ENCODE data around the gene MIOX.
"Not testable (repeated sequence)": the region's sequence is repeated elsewhere in the genome, so short reads cannot be mapped to it uniquely, and the experiment has no call there.

Gene MIOX

GRCh38 chr22:50520184-50520583, 33.5 kb downstream of the MIOX start:
- FAIRE-seq: not testable (repeated sequence)

GRCh38 chr22:50520826-50521453, 34.3 kb downstream of the MIOX start:
- no peak for FAIRE-seq

GRCh38 chr22:50521710-50522109, 35.1 kb downstream of the MIOX start:
- FAIRE-seq: no peak

GRCh38 chr22:50522208-50522805, 35.6 kb downstream of the MIOX start:
- FAIRE-seq: no peak

GRCh38 chr22:50522806-50523438, 36.3 kb downstream of the MIOX start:
- FAIRE-seq: no peak

- FAIRE-seq: no peak
Measured at GRCh38 chr22:50523458-50523805, 36.8 kb downstream of the MIOX start.

DNA sequence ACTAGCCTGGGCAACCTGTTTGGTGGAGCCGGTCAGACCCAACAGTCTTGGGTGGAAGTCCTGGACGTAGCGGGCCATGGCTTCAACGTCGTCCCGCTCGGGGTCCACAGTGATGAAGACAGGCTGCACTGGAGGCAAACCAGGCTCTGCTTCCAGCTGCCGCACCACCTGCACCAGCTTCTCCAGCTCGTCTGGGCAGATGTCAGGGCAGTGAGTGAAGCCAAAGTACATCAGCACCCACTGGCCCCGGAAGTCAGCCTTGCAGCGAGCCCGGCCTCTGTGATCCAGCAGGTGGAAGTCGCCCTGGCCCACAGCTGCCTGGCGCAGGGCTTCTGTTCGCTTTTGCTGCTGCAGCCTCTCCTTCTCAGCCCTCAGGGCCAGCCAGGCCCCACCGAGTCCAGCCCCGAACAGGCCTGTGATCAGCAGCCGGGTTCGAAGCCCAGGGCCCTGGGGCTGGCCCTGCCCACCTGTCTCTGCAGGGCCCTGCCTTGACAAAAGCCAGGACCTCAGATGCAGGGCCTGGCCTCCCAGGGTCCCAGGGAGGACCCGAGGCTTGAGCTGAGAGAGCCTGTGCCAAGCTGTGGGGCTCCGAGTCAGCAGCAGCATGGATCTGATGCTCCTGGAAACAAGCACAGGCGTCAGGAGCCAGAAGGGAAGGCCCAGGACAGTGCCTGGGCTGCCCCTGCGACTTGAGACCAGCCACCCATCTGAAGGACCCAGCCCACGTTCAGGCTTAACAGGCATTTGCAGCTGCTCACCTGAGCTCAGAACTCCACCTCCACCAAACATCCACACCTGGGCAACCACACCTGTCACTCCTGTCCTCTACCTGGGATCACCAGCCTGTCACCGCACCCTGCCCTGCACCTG, 37.4 kb downstream of the MIOX start:
- FAIRE-seq: no peak

DNA sequence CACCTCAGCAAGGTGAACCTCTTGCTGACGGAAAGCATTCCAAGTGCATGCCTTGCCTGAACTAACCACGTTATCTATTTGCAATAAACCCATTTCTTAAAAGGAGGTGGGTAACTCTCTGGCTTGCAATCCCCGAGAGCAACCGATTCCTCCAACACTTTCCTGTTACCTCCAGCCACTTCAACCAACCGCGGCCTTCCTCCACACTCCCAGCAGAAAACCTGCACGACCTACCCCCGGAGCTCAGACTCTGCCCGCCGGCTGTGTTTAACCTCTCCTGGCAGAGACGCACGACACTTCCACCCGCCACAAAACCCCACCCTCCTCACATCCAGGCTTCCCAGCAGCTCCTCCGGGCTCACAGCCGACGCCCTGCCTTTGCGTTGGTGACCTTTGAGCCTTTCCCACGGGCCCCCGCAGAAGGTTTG, 38.0 kb downstream of the MIOX start:
- no peak for FAIRE-seq

GRCh38 chr22:50525104-50525857, 38.6 kb downstream of the MIOX start, which contains the start of gene SCO2:
SCO2 (minus strand) TSS chr22:50525598; CDS start chr22:50524411, 1,187 bp downstream.
- FAIRE-seq: peak; percentile 16

- no peak for FAIRE-seq
Measured at GRCh38 chr22:50525858-50526107, 39.1 kb downstream of the MIOX start.

GRCh38 chr22:50526108-50526833, 39.6 kb downstream of the MIOX start:
- no peak for FAIRE-seq

DNA sequence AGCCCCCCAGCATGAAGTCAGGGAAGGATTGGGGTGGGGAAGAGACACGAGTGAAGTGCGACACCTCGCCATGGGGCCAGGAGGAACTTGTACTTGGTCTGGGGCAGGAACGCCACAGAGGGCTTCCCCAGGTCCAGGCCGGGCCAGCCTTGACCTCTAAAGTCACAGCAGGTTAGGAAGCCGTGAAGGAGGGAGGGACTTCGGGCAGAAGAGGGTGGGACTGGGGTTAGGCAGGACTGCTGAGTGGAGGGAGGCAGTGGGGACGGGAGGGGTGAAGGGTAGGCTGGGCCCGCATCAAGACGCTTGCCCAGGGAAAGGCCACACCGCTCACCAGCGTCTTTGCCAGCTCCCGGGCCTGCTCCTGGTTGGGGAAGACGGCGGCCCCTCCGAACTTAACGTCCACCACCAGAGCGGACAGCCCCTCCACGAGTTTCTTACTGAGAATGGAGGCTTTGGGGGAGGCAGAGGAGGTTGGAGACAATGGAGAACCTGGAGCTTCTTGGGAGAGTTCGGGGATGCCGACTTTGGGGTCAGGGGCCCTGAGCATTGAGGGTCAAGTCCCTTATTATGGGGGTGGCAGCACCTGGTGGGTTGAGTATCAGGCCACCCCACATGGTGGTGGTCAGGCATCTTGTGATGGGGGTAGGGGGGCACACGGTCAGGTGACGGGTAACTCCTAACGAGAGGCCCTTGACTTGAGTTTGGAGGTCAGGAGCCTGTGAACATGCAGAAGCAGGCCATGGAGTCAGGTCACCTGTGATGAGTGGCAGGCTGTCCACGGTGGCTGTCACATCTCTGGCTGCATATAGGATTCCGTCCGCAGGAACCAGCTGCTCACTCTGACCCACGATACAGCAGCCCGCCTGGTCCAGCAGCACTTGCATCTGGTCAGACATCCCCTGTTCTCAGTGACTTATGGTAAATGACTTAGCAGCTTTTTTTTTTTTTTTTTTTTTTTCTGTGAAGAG, 40.5 kb downstream of the MIOX start:
- FAIRE-seq: no peak

GRCh38 chr22:50527921-50528681, 41.4 kb downstream of the MIOX start:
- no peak for FAIRE-seq

GRCh38 chr22:50528682-50529415, 42.2 kb downstream of the MIOX start:
- no peak for FAIRE-seq

- FAIRE-seq: no peak
Measured at GRCh38 chr22:50529416-50529896, 42.8 kb downstream of the MIOX start.

GRCh38 chr22:50529897-50530579, 43.4 kb downstream of the MIOX start, which contains the start of gene TYMP:
TYMP (minus strand) TSS chr22:50530012; CDS start chr22:50529709, 303 bp downstream.
- FAIRE-seq: no peak

GRCh38 chr22:50530580-50530876, 43.9 kb downstream of the MIOX start:
- no peak for FAIRE-seq

DNA sequence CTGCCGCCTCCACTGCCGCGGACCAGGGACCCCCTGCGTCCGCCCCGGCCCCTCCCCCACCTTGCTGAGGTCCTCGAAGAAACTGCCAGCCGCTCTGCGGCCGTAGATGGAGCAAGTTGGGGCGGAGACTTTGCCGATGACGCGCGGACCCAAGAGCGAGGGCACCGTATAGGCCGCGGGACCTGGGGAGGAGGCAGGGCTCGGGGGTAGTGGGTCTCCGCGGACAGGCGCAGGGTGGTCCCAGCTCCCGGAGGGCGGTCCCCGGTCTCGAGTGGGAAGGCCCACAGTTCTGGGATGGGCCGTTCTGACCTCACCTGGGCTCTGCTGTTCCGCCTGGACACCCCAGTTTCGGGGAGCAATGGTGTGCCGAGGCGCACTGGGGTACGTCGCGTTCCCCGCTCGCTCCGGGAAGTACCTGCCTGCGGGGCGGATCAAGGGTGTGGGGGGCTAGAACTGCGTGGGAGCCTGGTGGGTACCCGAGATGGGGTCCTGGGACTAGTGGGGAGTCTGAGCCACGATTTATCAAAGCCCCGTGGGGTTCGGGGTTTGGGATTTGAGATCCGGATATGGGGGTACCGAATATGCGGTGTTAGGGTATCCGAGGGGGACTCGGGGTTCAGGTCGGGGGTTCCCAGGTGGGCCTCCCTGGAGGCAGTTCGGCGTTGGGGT, 44.4 kb downstream of the MIOX start:
- no peak for FAIRE-seq
